ENCODE measurements around the gene TRMT6. TPM values are rescaled to one million over a fixed set of nuclear protein-coding genes. Genes with fewer than 3 reads are reported as not detected.
A peak's percentile ranks its signal among the peaks of the same experiment; 100 is the strongest.

Gene TRMT6, protein sequence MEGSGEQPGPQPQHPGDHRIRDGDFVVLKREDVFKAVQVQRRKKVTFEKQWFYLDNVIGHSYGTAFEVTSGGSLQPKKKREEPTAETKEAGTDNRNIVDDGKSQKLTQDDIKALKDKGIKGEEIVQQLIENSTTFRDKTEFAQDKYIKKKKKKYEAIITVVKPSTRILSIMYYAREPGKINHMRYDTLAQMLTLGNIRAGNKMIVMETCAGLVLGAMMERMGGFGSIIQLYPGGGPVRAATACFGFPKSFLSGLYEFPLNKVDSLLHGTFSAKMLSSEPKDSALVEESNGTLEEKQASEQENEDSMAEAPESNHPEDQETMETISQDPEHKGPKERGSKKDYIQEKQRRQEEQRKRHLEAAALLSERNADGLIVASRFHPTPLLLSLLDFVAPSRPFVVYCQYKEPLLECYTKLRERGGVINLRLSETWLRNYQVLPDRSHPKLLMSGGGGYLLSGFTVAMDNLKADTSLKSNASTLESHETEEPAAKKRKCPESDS
- 24.5 TPM for polyA plus RNA-seq (2013, experiment 1 of 2)
- polyA plus RNA-seq (2013, experiment 2 of 2): 24.1 TPM

GRCh38 chr20:5950271-5951031 is at the start of gene TRMT6, which contains the start of gene MCM8:
Gene TRMT6, minus strand, starts transcription at chr20:5950533. Its CDS starts 128 bp downstream, at chr20:5950405.
Gene MCM8, plus strand, starts transcription at chr20:5950652. Its CDS starts 1,364 bp downstream, at chr20:5952016.
- under 1% methylated on average over 61 of the region's 61 CpGs for WGBS
- Histone ChIP-seq H3K4me1 (ENCODE audit: insufficient read depth, low read length) (peaks cover 13% of the 10 kb centered on the region; the same call in 1 of the 2 replicates), H3K36me3 (ENCODE audit: insufficient read depth, low read length) (peaks cover 65% of the 10 kb centered on the region), H3K27me3 (ENCODE audit: insufficient read depth, low read length) (no peaks in the 10 kb centered on the region), H3K4me3 (ENCODE audit: low read length) (peak within 1 kb of the TSS; percentile 96), H3K9me3 (ENCODE audit: insufficient read depth, low read depth, low read length) (no peaks in the 10 kb centered on the region), H3K9ac (ENCODE audit: low read depth, low read length) (peak within 1 kb of the TSS; percentile 93), H3K27ac (ENCODE audit: low read depth, low read length) (peak within 1 kb of the TSS; percentile 98)

DNA sequence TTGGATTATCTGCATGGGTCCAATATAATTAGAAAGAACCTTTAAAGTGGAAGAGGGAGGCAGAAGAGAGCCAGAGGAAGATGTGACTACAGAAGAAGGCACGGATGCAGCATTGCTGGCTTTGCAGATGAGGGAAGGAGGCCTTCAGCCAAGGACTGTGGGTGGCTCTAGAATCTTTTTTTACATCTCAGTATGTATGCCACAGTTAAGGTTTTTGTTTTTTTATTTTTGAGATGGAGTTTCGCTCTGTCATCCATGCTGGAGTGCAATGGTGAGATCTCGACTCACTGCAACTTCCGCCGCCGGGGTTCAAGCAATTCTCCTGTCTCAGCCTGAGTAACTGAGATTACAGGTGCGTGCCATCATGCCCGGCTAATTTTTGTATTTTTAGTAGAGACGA is 49.5 kb upstream of the TRMT6 start:
- Histone ChIP-seq H3K4me1 (ENCODE audit: insufficient read depth, low read length) (peaks cover under 1% of the 10 kb centered on the region; the same call in 1 of the 2 replicates), H3K9me3 (ENCODE audit: insufficient read depth, low read depth, low read length) (no peaks in the 10 kb centered on the region), H3K27me3 (ENCODE audit: insufficient read depth, low read length) (no peaks in the 10 kb centered on the region), H3K27ac (ENCODE audit: low read depth, low read length) (no peak overlapping the region), H3K9ac (ENCODE audit: low read depth, low read length) (no peak overlapping the region), H3K36me3 (ENCODE audit: insufficient read depth, low read length) (peaks cover 40% of the 10 kb centered on the region), H3K4me3 (ENCODE audit: low read length) (no peak overlapping the region)
- WGBS: 96% methylated on average over 9 of the region's 9 CpGs

DNA sequence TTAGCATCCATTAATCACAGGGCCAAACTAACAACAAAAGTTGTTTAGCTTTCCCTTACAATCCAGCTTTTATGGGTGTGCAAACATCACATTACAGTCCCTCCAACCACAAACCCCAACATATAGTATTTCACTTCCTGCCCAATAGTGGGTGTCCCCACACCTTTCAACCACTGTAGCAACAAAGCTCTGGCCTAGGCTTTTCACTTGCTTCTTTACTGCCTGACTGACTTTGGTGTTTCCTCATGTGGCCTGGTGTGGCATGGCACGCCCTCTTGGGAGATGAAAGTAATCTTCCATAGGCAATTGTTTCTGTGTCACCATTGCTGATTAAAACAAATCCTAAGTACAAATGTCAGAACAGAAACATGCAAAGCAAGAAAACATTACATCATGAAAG is 46.4 kb upstream of the TRMT6 start:
- WGBS: 100% methylated on average over 1 of the region's 1 CpG
- no peaks in the 10 kb centered on the region for H3K27me3 ChIP-seq (ENCODE audit: insufficient read depth, low read length)
- no peak overlapping the region for H3K4me3 ChIP-seq (ENCODE audit: low read length)
- H3K4me1 ChIP-seq (ENCODE audit: insufficient read depth, low read length): no peaks in the 10 kb centered on the region
- peaks cover 70% of the 10 kb centered on the region for H3K36me3 ChIP-seq (ENCODE audit: insufficient read depth, low read length)
- no peaks in the 10 kb centered on the region for H3K9me3 ChIP-seq (ENCODE audit: insufficient read depth, low read depth, low read length)
- no peak overlapping the region for H3K9ac ChIP-seq (ENCODE audit: low read depth, low read length)
- no peak overlapping the region for H3K27ac ChIP-seq (ENCODE audit: low read depth, low read length)

DNA sequence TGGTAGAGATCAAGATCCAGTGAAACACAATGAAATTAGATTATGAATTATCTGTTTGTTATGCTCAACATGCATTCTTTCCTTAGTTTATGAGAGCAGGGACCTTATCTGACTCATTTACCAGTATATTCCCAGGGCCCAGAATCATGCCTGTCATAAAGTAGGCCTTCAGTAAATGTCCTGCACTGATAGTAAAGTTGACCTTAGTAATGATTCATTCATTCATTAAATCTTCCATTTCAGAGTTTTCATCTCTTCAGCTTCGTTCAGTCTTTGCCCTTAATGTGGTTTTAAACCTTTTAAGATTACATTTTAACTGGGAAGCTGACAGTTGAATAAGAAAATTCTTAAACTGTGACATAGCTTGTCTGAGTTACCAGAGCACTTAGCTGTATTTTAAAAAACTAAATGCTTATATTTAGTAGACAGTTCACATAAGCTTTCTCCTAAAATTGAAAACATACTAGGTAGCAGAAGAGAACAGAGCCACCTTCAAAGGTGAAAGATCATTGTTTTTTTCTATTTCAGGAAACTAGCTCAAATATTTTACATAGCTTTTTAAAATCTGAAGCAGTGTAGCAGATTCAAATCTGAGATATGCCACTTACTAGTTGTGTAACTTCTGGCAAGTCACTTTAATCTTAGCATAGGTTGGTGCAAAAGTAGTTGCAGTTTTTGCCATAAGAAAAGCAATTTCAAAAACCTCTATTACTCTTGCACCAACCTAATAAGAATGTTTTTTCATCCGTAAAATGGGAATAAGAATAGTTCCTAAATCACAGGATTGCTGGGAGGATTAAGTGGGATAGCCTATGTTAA is 41.5 kb upstream of the TRMT6 start:
- Histone ChIP-seq H3K27ac (ENCODE audit: low read depth, low read length) (no peak overlapping the region), H3K9me3 (ENCODE audit: insufficient read depth, low read depth, low read length) (no peaks in the 10 kb centered on the region), H3K4me1 (ENCODE audit: insufficient read depth, low read length) (no peaks in the 10 kb centered on the region), H3K9ac (ENCODE audit: low read depth, low read length) (no peak overlapping the region), H3K27me3 (ENCODE audit: insufficient read depth, low read length) (no peaks in the 10 kb centered on the region), H3K36me3 (ENCODE audit: insufficient read depth, low read length) (peaks cover 95% of the 10 kb centered on the region), H3K4me3 (ENCODE audit: low read length) (no peak overlapping the region)
- 100% methylated on average over 1 of the region's 2 CpGs for WGBS

- H3K9ac ChIP-seq (ENCODE audit: low read depth, low read length): no peak overlapping the region
- no peak overlapping the region for H3K4me3 ChIP-seq (ENCODE audit: low read length)
- H3K36me3 ChIP-seq (ENCODE audit: insufficient read depth, low read length): peaks cover 96% of the 10 kb centered on the region
- H3K9me3 ChIP-seq (ENCODE audit: insufficient read depth, low read depth, low read length): no peaks in the 10 kb centered on the region
- no peaks in the 10 kb centered on the region for H3K4me1 ChIP-seq (ENCODE audit: insufficient read depth, low read length)
- no peaks in the 10 kb centered on the region for H3K27me3 ChIP-seq (ENCODE audit: insufficient read depth, low read length)
- WGBS: 89% methylated on average over 3 of the region's 3 CpGs
- H3K27ac ChIP-seq (ENCODE audit: low read depth, low read length): no peak overlapping the region
Measured at GRCh38 chr20:5990946-5991345, 40.6 kb upstream of the TRMT6 start.

DNA sequence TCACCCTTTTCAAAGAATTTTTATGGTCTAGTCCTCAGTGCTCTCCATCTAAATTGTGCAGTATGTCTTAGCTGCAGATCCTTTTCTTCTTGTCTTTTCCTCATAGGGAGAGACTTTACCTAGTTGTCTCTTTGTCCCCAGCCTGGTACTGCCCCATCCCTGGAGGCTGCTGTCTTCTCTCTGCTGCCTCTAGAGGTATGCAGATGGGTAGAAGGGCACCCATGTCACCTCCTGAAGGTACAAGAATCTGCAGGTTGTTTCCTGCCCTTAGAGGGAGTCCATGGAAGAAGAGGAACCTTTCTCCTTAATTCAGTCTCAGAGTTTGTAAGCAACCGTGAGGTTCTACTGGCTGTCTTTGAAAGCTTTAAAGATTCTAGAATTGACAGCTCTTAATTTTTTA is 39.2 kb upstream of the TRMT6 start:
- no peak overlapping the region for H3K27ac ChIP-seq (ENCODE audit: low read depth, low read length)
- WGBS: 71% methylated on average over 1 of the region's 1 CpG
- no peak overlapping the region for H3K4me3 ChIP-seq (ENCODE audit: low read length)
- no peaks in the 10 kb centered on the region for H3K4me1 ChIP-seq (ENCODE audit: insufficient read depth, low read length)
- H3K9ac ChIP-seq (ENCODE audit: low read depth, low read length): no peak overlapping the region
- no peaks in the 10 kb centered on the region for H3K27me3 ChIP-seq (ENCODE audit: insufficient read depth, low read length)
- H3K9me3 ChIP-seq (ENCODE audit: insufficient read depth, low read depth, low read length): no peaks in the 10 kb centered on the region
- peaks cover 91% of the 10 kb centered on the region for H3K36me3 ChIP-seq (ENCODE audit: insufficient read depth, low read length)

GRCh38 chr20:5987383-5987782 is 37.0 kb upstream of the TRMT6 start:
- Histone ChIP-seq H3K36me3 (ENCODE audit: insufficient read depth, low read length) (peaks cover 91% of the 10 kb centered on the region), H3K4me1 (ENCODE audit: insufficient read depth, low read length) (no peaks in the 10 kb centered on the region), H3K27me3 (ENCODE audit: insufficient read depth, low read length) (no peaks in the 10 kb centered on the region), H3K9me3 (ENCODE audit: insufficient read depth, low read depth, low read length) (no peaks in the 10 kb centered on the region), H3K4me3 (ENCODE audit: low read length) (no peak overlapping the region), H3K9ac (ENCODE audit: low read depth, low read length) (no peak overlapping the region), H3K27ac (ENCODE audit: low read depth, low read length) (no peak overlapping the region)
- 100% methylated on average over 1 of the region's 2 CpGs for WGBS

DNA sequence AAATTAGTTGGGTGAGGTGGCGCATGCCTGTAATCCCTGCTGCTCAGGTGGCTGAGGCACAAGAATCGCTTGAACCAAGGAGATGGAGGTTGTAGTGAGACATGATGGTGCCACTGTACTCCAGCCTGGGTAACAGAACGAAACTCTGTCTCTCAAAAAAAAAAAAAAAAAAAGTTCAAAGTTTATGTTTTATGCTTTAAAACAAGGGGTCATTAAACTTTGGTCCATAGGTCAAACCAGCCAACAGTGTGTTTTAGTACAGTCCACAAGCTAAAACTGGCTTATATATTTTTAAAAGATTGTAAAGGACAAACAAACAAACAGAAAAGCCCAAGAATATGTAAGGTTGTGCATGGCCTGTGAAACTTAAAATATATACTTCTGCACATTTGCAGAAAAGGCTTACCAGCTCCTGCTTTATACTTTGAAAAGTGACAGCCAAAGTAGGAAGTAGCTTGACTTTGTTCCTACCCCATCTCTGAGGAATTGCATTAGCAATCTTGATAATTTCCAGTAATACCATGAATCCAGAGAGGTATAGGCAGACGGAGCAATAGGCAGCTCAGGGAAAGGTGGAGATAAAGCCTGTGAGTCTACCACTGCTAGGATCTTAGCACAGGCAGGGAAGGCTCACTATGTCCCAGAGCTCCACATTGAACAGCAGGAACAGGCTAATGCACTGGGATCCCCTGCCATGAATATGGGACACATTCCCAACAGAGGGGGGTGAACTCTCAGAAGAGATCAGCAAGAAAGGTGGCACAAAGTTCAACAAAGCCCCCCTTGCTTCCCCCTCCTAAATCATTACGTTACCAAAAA is 30.6 kb upstream of the TRMT6 start:
- no peaks in the 10 kb centered on the region for H3K4me1 ChIP-seq (ENCODE audit: insufficient read depth, low read length)
- no peaks in the 10 kb centered on the region for H3K9me3 ChIP-seq (ENCODE audit: insufficient read depth, low read depth, low read length)
- H3K27me3 ChIP-seq (ENCODE audit: insufficient read depth, low read length): no peaks in the 10 kb centered on the region
- H3K27ac ChIP-seq (ENCODE audit: low read depth, low read length): no peak overlapping the region
- no peak overlapping the region for H3K9ac ChIP-seq (ENCODE audit: low read depth, low read length)
- peaks cover 94% of the 10 kb centered on the region for H3K36me3 ChIP-seq (ENCODE audit: insufficient read depth, low read length)
- WGBS: 82% methylated on average over 4 of the region's 5 CpGs
- H3K4me3 ChIP-seq (ENCODE audit: low read length): no peak overlapping the region

- Histone ChIP-seq H3K9ac (ENCODE audit: low read depth, low read length) (no peak overlapping the region), H3K4me1 (ENCODE audit: insufficient read depth, low read length) (no peaks in the 10 kb centered on the region), H3K4me3 (ENCODE audit: low read length) (no peak overlapping the region), H3K27ac (ENCODE audit: low read depth, low read length) (no peak overlapping the region), H3K9me3 (ENCODE audit: insufficient read depth, low read depth, low read length) (no peaks in the 10 kb centered on the region), H3K27me3 (ENCODE audit: insufficient read depth, low read length) (no peaks in the 10 kb centered on the region), H3K36me3 (ENCODE audit: insufficient read depth, low read length) (peaks cover 95% of the 10 kb centered on the region)
- WGBS: 97% methylated on average over 4 of the region's 4 CpGs
Measured at GRCh38 chr20:5979801-5980200, 29.5 kb upstream of the TRMT6 start.

- H3K4me3 ChIP-seq (ENCODE audit: low read length): no peak overlapping the region
- H3K9ac ChIP-seq (ENCODE audit: low read depth, low read length): no peak overlapping the region
- no peaks in the 10 kb centered on the region for H3K27me3 ChIP-seq (ENCODE audit: insufficient read depth, low read length)
- no peaks in the 10 kb centered on the region for H3K9me3 ChIP-seq (ENCODE audit: insufficient read depth, low read depth, low read length)
- peaks cover 94% of the 10 kb centered on the region for H3K36me3 ChIP-seq (ENCODE audit: insufficient read depth, low read length)
- H3K27ac ChIP-seq (ENCODE audit: low read depth, low read length): no peak overlapping the region
- no CpG with 5 or more reads among the region's 1 CpG for WGBS
- H3K4me1 ChIP-seq (ENCODE audit: insufficient read depth, low read length): no peaks in the 10 kb centered on the region
Measured at GRCh38 chr20:5977975-5978374, 27.6 kb upstream of the TRMT6 start.
